ENCODE data around the gene B3GLCT.
A peak's percentile ranks its signal among the peaks of the same experiment; 100 is the strongest.

The B3GLCT gene
- long read RNA-seq, partial matches to known transcripts, result 1 of 2 reads
- long read RNA-seq, other reads (novel, unspliced or antisense), result 1 of 2 reads

DNA sequence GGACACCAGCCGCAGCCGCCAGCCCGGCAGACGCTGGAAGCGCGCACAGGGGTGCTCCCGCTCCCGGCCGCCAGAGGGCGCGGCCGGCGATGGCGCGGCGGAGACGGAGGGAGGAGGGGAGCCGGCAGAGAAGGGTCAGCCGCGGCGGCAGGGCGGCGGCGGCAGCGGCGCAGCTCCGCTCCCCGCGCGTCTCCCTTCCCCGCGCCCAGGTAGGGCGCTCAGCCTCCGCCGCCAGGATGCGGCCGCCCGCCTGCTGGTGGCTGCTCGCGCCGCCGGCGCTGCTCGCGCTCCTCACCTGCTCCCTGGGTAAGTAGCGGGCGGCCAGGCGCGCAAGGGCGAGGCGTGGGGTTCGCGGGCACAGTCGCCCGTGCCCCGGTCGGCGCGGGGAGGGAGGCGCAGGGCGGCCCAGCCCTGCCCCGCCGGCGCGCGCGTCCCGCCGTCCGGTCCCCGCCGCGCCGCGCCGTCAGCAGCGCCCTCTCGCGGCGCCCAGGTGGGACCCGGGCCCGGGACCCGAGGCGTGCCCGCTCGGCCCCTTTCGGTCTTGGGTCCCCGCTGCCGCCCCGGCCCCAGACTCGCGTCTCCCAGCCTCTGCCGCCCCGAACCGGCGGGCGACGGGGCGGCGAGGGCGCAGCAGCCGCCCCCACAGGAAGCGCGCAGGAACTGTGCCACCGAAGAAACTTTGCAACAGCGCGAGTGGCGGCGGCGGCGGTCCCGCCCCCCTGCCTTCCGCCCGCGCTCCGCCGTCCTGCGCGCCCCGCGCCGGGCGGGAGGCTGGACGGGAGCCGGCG, at the start of gene B3GLCT:
B3GLCT (plus strand) TSS at position 127 of the 788 bp plus-strand sequence; CDS start at position 237, 110 bp downstream.
- peak in 1 of 2 experiments; percentile 78 for DNase-seq (ENCODE audit: low read depth in 1 of 2, low spot score in 1 of 2)
- H3K27ac ChIP-seq (replicated peaks), result no peak within 1 kb of the TSS
- H3K4me3 ChIP-seq (replicated peaks; ENCODE audit: insufficient read depth, low read length), result peak within 1 kb of the TSS; percentile 65
- H3K27me3 ChIP-seq (ENCODE audit: insufficient read depth, poor library complexity, severe bottlenecking), result no peaks in the 10 kb centered on the region
- no peak for TF ChIP-seq GABPA (IDR thresholded peaks at IDR 0.05; ENCODE audit: low read depth)
- TF ChIP-seq, protein P1, sequence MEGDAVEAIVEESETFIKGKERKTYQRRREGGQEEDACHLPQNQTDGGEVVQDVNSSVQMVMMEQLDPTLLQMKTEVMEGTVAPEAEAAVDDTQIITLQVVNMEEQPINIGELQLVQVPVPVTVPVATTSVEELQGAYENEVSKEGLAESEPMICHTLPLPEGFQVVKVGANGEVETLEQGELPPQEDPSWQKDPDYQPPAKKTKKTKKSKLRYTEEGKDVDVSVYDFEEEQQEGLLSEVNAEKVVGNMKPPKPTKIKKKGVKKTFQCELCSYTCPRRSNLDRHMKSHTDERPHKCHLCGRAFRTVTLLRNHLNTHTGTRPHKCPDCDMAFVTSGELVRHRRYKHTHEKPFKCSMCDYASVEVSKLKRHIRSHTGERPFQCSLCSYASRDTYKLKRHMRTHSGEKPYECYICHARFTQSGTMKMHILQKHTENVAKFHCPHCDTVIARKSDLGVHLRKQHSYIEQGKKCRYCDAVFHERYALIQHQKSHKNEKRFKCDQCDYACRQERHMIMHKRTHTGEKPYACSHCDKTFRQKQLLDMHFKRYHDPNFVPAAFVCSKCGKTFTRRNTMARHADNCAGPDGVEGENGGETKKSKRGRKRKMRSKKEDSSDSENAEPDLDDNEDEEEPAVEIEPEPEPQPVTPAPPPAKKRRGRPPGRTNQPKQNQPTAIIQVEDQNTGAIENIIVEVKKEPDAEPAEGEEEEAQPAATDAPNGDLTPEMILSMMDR (IDR thresholded peaks at IDR 0.05; ENCODE audit: insufficient read depth, low read length), result peak; percentile 62

DNA sequence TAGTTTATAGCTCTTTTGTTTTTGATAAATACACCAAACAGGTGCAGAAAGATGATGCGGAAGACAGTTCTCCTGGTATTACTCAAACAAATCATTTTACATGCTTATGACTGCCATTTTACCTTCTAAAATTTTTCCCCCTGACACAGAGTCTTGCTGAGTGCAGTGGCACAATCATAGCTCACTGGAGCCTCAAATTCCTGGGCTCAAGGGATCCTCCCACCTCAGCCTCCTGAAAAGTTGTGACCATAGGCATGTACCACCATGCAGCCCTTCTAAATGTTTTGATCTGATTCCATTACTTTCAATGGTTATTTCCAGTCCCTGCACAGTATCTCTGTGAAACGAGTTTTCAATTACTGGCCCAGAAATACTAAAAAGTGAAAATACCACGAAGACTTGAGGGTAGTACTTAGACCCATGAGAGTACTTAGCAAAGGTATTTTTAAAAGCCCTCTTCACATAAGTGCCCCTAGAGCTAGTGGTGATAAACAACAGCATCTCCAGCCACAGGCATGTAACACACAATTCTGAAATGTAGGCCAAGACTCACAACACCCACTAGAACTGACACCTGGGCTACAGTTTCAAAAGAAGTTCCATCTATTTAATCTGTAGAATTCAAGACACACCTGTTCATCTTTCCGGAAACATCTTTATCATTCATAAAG, 49.3 kb upstream of the B3GLCT start:
- H3K4me3 ChIP-seq (replicated peaks; ENCODE audit: insufficient read depth, low read length), result no peak overlapping the region
- no peak for DNase-seq (ENCODE audit: low read depth in 1 of 2, low spot score in 1 of 2)
- H3K27ac ChIP-seq (replicated peaks), result no peak overlapping the region
- H3K27me3 ChIP-seq (ENCODE audit: insufficient read depth, poor library complexity, severe bottlenecking), result no peaks in the 10 kb centered on the region
- TF ChIP-seq, protein P2, sequence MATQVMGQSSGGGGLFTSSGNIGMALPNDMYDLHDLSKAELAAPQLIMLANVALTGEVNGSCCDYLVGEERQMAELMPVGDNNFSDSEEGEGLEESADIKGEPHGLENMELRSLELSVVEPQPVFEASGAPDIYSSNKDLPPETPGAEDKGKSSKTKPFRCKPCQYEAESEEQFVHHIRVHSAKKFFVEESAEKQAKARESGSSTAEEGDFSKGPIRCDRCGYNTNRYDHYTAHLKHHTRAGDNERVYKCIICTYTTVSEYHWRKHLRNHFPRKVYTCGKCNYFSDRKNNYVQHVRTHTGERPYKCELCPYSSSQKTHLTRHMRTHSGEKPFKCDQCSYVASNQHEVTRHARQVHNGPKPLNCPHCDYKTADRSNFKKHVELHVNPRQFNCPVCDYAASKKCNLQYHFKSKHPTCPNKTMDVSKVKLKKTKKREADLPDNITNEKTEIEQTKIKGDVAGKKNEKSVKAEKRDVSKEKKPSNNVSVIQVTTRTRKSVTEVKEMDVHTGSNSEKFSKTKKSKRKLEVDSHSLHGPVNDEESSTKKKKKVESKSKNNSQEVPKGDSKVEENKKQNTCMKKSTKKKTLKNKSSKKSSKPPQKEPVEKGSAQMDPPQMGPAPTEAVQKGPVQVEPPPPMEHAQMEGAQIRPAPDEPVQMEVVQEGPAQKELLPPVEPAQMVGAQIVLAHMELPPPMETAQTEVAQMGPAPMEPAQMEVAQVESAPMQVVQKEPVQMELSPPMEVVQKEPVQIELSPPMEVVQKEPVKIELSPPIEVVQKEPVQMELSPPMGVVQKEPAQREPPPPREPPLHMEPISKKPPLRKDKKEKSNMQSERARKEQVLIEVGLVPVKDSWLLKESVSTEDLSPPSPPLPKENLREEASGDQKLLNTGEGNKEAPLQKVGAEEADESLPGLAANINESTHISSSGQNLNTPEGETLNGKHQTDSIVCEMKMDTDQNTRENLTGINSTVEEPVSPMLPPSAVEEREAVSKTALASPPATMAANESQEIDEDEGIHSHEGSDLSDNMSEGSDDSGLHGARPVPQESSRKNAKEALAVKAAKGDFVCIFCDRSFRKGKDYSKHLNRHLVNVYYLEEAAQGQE (IDR thresholded peaks at IDR 0.05; ENCODE audit: insufficient replicate concordance, low read depth), result no peak
- TF ChIP-seq SPI1 (IDR thresholded peaks at IDR 0.05; ENCODE audit: borderline replicate concordance, low read depth), result no peak
- TF ChIP-seq, protein P1 (IDR thresholded peaks at IDR 0.05; ENCODE audit: insufficient read depth, low read length), result no peak
- TF ChIP-seq GABPA (IDR thresholded peaks at IDR 0.05; ENCODE audit: low read depth), result no peak
- TF ChIP-seq POLR2AphosphoS5 (IDR thresholded peaks at IDR 0.05; ENCODE audit: low read depth), result no peak

DNA sequence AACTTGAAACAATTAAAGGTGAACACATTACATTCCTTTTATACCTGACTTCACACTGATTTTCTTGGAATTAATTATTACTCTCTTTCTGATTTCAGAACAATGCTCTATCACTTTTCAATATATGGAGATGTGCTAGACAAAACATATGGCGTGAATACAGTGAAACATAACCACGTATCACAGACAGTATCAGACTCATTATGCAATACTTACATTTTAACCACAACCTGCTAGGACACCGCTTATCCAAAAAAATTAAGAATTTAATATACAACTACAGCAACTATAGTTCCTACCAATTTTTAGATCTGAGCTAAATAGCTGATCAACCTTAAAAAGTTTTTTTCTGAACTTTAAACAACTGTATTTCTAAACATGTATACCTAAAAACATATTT, 47.9 kb upstream of the B3GLCT start:
- TF ChIP-seq, protein P1 (IDR thresholded peaks at IDR 0.05; ENCODE audit: insufficient read depth, low read length), result no peak
- TF ChIP-seq SPI1 (IDR thresholded peaks at IDR 0.05; ENCODE audit: borderline replicate concordance, low read depth) (no peak), POLR2AphosphoS5 (IDR thresholded peaks at IDR 0.05; ENCODE audit: low read depth) (no peak), GABPA (IDR thresholded peaks at IDR 0.05; ENCODE audit: low read depth) (no peak)
- TF ChIP-seq, protein P2 (IDR thresholded peaks at IDR 0.05; ENCODE audit: insufficient replicate concordance, low read depth), result no peak
- no peaks in the 10 kb centered on the region for H3K27me3 ChIP-seq (ENCODE audit: insufficient read depth, poor library complexity, severe bottlenecking)
- no peak overlapping the region for H3K4me3 ChIP-seq (replicated peaks; ENCODE audit: insufficient read depth, low read length)
- no peak for DNase-seq (ENCODE audit: low read depth in 1 of 2, low spot score in 1 of 2)
- H3K27ac ChIP-seq (replicated peaks), result no peak overlapping the region
